IPS-18c (cell line): ENCODE data around the gene APBA3.

Source experiments
- H3K4me3 ChIP-seq: 2 replicates; pipeline ENCODE4 v1.7.0; 2013; ENCODE audit warnings: low read depth, mild to moderate bottlenecking, low read length, moderate library complexity; ENCODE audit not compliant: insufficient read depth
- H3K9me3 ChIP-seq: one replicate; pipeline ENCODE4 v1.6.1; 2013; ENCODE audit warnings: mild to moderate bottlenecking, low read length, moderate library complexity; ENCODE audit not compliant: control insufficient read depth, insufficient read depth

Gene APBA3

GRCh38 chr19:3712663-3713611, 48.6 kb downstream of the APBA3 start:
- Histone ChIP-seq H3K9me3 (no peaks in the 10 kb centered on the region), H3K4me3 (no peak overlapping the region)

- Histone ChIP-seq H3K9me3 (no peaks in the 10 kb centered on the region), H3K4me3 (no peak overlapping the region)
Observed at GRCh38 chr19:3710265-3710812, 51.2 kb downstream of the APBA3 start.

GRCh38 chr19:3708207-3708931, 53.1 kb downstream of the APBA3 start, which contains the start of gene TJP3:
Gene TJP3 (plus strand): TSS chr19:3708384. CDS start chr19:3728433, 20,049 bp downstream.
- Histone ChIP-seq H3K4me3 (no peak within 1 kb of the TSS), H3K9me3 (no peaks in the 10 kb centered on the region)

- Histone ChIP-seq H3K4me3 (no peak overlapping the region), H3K9me3 (no peaks in the 10 kb centered on the region)
Observed at GRCh38 chr19:3707868-3708206, 53.7 kb downstream of the APBA3 start.

GRCh38 chr19:3701200-3701599, 60.3 kb downstream of the APBA3 start:
- no peaks in the 10 kb centered on the region for H3K9me3 ChIP-seq
- H3K4me3 ChIP-seq, result no peak overlapping the region
